ENCODE data around the gene RETREG2. TPM values are rescaled to one million over a fixed set of nuclear protein-coding genes. Genes with fewer than 3 reads are reported as not detected.

RETREG2 gene
- total RNA-seq, 4 donors from 2014 or later = 37.8 to 226 (median 102) TPM

DNA sequence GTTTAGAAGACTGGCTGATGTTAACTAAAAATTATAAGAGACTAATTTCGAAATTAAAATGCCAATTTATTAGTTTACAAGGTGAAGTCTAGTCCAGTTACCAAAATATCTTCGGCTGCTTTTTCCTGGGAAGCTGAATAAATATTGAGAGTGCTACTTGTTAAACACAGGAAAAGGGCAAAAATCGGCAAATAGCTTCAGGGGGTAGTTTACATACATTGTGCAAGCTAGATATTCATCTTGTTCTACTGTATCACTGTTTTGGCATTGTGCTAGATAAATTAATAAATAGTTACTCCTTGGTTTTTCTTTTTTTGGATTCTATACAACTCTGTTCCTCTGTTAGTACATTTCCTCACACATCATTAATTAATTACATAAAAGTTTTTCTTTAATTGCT is 46.7 kb upstream of the RETREG2 start:
- 72 to 84% methylated on average over 3 of the region's 3 CpGs for WGBS, 2 donors (ENCODE audit: low coverage in 1 of 2)
- no peak overlapping the region for H3K27ac ChIP-seq
- intact Hi-C loops (cut with DNase I; ENCODE audit: low total_unique reads) (no loop called here), in situ Hi-C loops (cut with MboI; ENCODE audit: low pct_ligation_motif_present in 1 of 4, low pct_unique_long_range_greater_than_20kb in 1 of 4, low sequenced_read_pairs in 3 of 4) (no loop called here)
- no peaks in the 10 kb centered on the region for H3K36me3 ChIP-seq
- H3K4me1 ChIP-seq = peaks cover 0 to 26% (median 17%) of the 10 kb centered on the region in 4 donors
- no peak overlapping the region for H3K4me3 ChIP-seq
- H3K27me3 ChIP-seq = no peaks in the 10 kb centered on the region
- H3K9me3 ChIP-seq = no peaks in the 10 kb centered on the region
- DNase-seq = no peak
- TF ChIP-seq POLR2A (IDR thresholded peaks at IDR 0.05) = no peak
- TF ChIP-seq EP300 (IDR thresholded peaks at IDR 0.05; ENCODE audit: low read depth) = no peak
- TF ChIP-seq, protein P1, sequence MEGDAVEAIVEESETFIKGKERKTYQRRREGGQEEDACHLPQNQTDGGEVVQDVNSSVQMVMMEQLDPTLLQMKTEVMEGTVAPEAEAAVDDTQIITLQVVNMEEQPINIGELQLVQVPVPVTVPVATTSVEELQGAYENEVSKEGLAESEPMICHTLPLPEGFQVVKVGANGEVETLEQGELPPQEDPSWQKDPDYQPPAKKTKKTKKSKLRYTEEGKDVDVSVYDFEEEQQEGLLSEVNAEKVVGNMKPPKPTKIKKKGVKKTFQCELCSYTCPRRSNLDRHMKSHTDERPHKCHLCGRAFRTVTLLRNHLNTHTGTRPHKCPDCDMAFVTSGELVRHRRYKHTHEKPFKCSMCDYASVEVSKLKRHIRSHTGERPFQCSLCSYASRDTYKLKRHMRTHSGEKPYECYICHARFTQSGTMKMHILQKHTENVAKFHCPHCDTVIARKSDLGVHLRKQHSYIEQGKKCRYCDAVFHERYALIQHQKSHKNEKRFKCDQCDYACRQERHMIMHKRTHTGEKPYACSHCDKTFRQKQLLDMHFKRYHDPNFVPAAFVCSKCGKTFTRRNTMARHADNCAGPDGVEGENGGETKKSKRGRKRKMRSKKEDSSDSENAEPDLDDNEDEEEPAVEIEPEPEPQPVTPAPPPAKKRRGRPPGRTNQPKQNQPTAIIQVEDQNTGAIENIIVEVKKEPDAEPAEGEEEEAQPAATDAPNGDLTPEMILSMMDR (IDR thresholded peaks at IDR 0.05) = no peak
- no peak for TF ChIP-seq POLR2AphosphoS5 (IDR thresholded peaks at IDR 0.05)

DNA sequence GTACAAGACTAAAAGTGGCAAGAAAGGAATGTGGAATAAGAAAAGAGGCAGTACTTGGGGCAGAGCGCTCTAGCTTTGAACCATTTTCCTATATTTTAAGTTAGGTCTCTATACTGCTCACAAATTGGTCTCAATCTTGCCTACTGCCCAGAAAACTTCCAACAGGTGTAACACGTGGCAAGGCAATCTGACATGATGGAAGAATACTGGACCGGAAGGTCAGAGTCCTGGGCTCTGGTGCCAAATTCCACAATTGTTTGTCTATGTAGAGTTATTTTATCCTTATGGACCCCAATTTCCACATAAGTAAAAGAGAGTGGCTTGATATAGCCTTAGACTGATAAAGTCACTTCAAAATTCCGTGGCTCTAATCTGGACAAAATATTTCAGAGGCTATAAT is 46.3 kb upstream of the RETREG2 start:
- no peak for DNase-seq
- TF ChIP-seq EP300 (IDR thresholded peaks at IDR 0.05; ENCODE audit: low read depth) (no peak), POLR2A (IDR thresholded peaks at IDR 0.05) (no peak), POLR2AphosphoS5 (IDR thresholded peaks at IDR 0.05) (no peak)
- Histone ChIP-seq H3K4me3 (no peak overlapping the region), H3K36me3 (no peaks in the 10 kb centered on the region), H3K27me3 (no peaks in the 10 kb centered on the region), H3K9me3 (no peaks in the 10 kb centered on the region), H3K4me1 (peaks cover 0 to 25% (median 16%) of the 10 kb centered on the region in 4 donors), H3K27ac (no peak overlapping the region)
- intact Hi-C loops (cut with DNase I; ENCODE audit: low total_unique reads) (no loop called here), in situ Hi-C loops (cut with MboI; ENCODE audit: low pct_ligation_motif_present in 1 of 4, low pct_unique_long_range_greater_than_20kb in 1 of 4, low sequenced_read_pairs in 3 of 4) (no loop called here)
- 82 to 88% methylated on average over 3 to 4 of the region's 4 CpGs for WGBS, 2 donors (ENCODE audit: low coverage in 1 of 2)

DNA sequence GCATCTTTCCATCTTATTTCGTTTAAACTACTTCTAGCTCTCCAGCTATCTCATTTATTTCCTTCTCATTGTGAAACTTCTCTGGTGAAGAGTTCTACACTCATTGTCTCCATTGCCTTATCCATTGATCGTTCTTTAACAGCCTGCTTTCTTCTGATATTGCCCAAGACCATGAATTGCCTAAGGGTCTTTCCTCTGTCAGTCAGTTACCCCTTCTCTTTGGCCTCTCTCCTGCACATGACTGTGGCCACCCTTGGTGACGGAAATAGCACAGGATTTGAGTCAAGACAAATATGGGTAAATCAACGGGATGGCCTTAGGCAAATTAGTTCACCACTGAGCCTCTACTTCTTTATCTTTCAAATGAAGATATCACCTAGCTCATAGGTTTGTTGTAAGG is 44.1 kb upstream of the RETREG2 start:
- no peak overlapping the region for H3K4me3 ChIP-seq
- no peak for TF ChIP-seq POLR2AphosphoS5 (IDR thresholded peaks at IDR 0.05)
- TF ChIP-seq EP300 (IDR thresholded peaks at IDR 0.05; ENCODE audit: low read depth) = no peak
- TF ChIP-seq, protein P1 (IDR thresholded peaks at IDR 0.05) = no peak
- TF ChIP-seq POLR2A (IDR thresholded peaks at IDR 0.05) = no peak
- no peak for DNase-seq
- intact Hi-C loops (cut with DNase I; ENCODE audit: low total_unique reads) = no loop called here
- no peaks in the 10 kb centered on the region for H3K9me3 ChIP-seq
- H3K27me3 ChIP-seq = no peaks in the 10 kb centered on the region
- in situ Hi-C loops (cut with MboI; ENCODE audit: low pct_ligation_motif_present in 1 of 4, low pct_unique_long_range_greater_than_20kb in 1 of 4, low sequenced_read_pairs in 3 of 4) = no loop called here
- peaks cover 0 to 4% (median 0%) of the 10 kb centered on the region in 4 donors for H3K4me1 ChIP-seq
- 85 to 95% methylated on average over 3 to 4 of the region's 4 CpGs for WGBS, 2 donors (ENCODE audit: low coverage in 1 of 2)
- H3K36me3 ChIP-seq = no peaks in the 10 kb centered on the region
- H3K27ac ChIP-seq = no peak overlapping the region

DNA sequence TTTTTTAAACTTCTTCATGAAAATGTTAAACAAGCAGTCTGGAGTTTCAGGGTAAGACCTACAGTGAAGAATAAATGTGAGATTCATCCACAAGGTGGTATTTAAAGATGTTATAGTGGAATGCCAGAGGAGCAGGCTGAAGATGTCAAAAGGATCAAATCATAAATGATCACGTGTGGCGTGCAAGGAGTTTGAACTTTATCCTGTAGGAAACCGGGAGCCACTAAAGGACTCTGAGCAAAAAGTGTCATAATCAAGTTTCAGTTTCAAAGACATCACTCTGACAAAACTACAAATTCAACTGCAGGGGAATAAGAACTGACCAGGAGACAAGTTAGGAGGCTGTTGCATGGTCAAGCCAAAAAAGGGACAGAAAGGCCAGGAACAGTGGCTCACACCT is 37.4 kb upstream of the RETREG2 start:
- H3K27me3 ChIP-seq = no peaks in the 10 kb centered on the region
- WGBS, 2 donors (ENCODE audit: low coverage in 1 of 2) = 56 to 68% methylated on average over 3 of the region's 3 CpGs
- no peaks in the 10 kb centered on the region for H3K4me1 ChIP-seq
- intact Hi-C loops (cut with DNase I; ENCODE audit: low total_unique reads) = no loop called here
- no peaks in the 10 kb centered on the region for H3K9me3 ChIP-seq
- peaks cover 0 to 26% (median 13%) of the 10 kb centered on the region in 4 donors for H3K36me3 ChIP-seq
- no peak overlapping the region for H3K4me3 ChIP-seq
- in situ Hi-C loops (cut with MboI; ENCODE audit: low pct_ligation_motif_present in 1 of 4, low pct_unique_long_range_greater_than_20kb in 1 of 4, low sequenced_read_pairs in 3 of 4) = no loop called here
- DNase-seq = no peak
- H3K27ac ChIP-seq = no peak overlapping the region
- TF ChIP-seq POLR2AphosphoS5 (IDR thresholded peaks at IDR 0.05) = no peak
- TF ChIP-seq POLR2A (IDR thresholded peaks at IDR 0.05) = no peak
- TF ChIP-seq, protein P1 (IDR thresholded peaks at IDR 0.05) = no peak
- no peak for TF ChIP-seq EP300 (IDR thresholded peaks at IDR 0.05; ENCODE audit: low read depth)

DNA sequence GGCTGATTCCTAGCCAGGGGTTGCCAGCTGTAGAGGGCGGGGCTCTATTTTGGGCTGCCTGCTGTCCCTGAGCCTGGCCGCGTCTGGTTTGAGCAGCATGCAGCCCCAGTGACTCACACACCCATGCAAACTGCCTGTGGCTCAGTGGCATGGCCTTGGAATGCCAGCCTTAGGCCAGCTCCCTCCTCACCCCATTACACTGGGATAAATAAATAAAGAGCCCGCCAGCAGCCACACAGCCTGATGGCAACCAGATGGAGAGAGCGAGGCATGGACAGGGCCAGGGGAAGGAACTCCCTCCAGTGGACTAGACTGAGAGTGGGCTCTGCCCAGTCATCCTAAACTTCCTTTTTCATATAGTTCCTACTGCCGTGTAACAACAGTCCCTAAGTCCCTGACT is 35.7 kb upstream of the RETREG2 start:
- WGBS, 2 donors (ENCODE audit: low coverage in 1 of 2) = 95 to 100% methylated on average over 1 to 4 of the region's 6 CpGs
- intact Hi-C loops (cut with DNase I; ENCODE audit: low total_unique reads) = no loop called here
- no peak overlapping the region for H3K4me3 ChIP-seq
- DNase-seq = no peak
- in situ Hi-C loops (cut with MboI; ENCODE audit: low pct_ligation_motif_present in 1 of 4, low pct_unique_long_range_greater_than_20kb in 1 of 4, low sequenced_read_pairs in 3 of 4) = no loop called here
- TF ChIP-seq EP300 (IDR thresholded peaks at IDR 0.05; ENCODE audit: low read depth) (no peak), POLR2A (IDR thresholded peaks at IDR 0.05) (no peak), POLR2AphosphoS5 (IDR thresholded peaks at IDR 0.05) (no peak)
- TF ChIP-seq, protein P1 (IDR thresholded peaks at IDR 0.05) = no peak
- H3K27me3 ChIP-seq = no peaks in the 10 kb centered on the region
- H3K27ac ChIP-seq = no peak overlapping the region
- H3K9me3 ChIP-seq = no peaks in the 10 kb centered on the region
- peaks cover 0 to 37% (median 16%) of the 10 kb centered on the region in 4 donors for H3K36me3 ChIP-seq
- no peaks in the 10 kb centered on the region for H3K4me1 ChIP-seq

Measured in transverse colon (tissue), 4 donors.